GM18873 (cell line): ENCODE measurements around the gene THBS2.
"Not testable (repeated sequence)": the region's sequence is repeated elsewhere in the genome, so short reads cannot be mapped to it uniquely, and the experiment has no call there.

Experiments
- ATAC-seq: cut with Tn5 transposase; IDR thresholded peaks from one replicate; pipeline ENCODE4 v1.9.1; 2021; ENCODE audit warnings: mild to moderate bottlenecking, moderate library complexity, moderate number of reproducible peaks; ENCODE audit not compliant: unreplicated experiment, low FRiP score

THBS2 gene

DNA sequence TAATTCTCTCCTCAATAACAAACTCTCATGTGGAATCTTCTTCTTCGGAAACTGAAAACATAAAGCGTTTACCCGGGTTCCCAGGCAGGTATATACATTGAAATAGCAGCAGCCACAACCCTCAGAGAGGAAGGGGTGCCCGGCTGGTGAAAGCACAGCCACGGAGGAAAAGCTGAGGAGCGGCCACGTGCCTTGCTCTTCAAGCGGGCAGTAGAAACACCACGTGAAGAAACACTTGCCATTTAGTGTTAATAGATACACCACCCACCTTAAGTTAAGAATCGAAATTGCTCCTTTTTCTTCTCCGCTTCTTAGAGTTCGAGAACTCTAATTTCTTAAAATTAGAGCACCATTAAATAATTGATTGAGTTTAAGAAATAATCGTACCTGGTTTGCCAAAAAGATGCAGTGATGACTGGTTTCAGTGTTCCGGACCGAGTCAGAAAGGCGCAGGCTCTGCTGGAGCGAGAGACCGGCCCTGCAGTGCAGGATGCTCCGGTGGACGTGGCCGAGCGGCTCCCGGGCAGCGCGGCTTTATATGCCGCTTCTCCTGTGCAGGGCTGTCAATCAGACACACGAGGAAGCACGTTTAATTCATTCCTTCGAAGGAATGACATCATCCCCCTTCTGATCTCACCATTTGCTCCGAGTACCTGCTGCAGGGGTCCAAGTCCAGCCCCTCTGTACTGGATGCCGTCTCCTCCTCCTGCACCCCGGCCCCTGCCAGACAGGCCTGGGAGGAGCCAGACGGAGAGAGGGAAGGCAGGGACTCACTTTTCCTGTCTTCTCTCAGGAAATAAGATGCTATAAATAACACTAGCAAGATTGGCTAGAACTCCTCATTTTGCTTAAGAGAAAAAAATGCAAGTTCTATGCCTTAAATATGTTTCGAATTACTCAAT lies at the start of gene THBS2:
Gene THBS2, minus strand, starts transcription at position 510 of the 902 bp plus-strand sequence. CDS start 3,062 bp downstream, outside the sequence.
- no peak for ATAC-seq

DNA sequence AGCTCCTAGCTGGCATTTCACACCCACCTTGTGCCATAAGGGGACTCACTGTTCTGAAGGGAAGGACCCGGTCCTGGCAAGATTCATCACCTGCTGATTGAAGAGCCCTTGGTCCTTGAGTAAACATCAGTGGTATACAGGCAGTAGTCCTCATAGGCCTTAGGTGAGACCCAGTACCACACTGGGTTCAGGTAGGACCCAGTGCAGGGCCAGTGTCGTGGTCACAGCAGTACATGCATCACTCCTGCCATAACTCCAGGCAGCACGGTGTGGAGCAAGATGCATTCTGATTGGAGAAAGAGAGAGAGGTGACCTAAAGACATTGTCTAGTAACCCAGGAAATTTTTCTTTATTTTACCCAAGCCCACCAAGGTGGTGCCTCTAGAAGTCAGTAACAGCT lies 49.1 kb upstream of the THBS2 start:
- ATAC-seq, result no peak

DNA sequence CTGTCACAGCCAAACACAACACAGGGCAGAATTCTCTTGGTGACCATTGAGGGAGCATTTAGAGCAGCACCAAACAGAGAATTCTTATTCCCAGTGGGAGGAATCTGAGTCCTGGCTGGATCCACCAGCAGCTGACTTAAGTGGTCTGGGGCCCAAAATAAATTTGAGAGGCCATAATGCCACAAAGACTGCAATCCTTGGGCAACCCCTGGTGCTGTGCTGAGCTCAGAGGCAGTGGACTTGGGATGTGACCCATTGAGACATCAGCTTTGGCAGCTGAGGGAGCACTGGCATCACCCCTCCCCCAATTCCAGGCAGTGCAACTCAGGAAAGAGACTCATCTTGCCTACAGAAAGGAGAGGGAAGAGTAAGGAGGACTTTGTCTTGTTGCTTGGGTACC lies 48.6 kb upstream of the THBS2 start:
- ATAC-seq, result no peak

DNA sequence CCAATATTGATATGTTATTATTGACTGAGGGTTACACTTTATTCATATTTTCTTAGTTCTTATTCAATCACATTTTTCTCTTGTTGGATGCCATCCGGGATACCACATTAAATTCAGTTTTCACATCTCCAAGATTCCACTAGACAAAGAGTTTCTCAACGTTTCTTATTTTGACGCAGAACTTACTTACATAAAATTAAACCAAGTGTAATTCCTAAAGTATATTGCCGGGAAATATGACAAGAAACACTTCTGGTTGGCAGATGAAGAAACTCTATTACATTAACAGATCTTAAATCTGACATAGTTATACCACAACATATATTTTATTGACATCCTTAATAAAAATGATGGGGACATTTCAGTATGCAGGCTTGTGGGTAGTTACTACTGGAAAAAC lies 47.3 kb upstream of the THBS2 start:
- ATAC-seq, result no peak

DNA sequence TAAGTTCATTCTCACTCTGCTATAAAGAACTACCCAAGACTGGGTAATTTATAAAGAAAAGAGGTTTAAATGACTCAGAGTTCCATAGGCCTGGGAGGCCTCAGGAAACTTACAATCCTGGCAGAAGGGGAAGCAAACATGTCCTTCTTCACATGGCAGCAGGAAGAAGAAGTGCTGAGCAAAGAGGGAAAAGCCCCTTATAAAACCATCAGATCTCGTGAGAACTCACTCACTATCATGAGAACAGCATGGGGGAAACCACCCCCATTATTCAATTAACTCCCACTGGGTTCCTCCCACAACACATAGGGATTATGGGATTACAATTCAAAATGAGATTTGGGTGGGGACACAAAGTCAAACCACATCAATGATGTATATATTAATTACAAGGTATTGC lies 45.0 kb upstream of the THBS2 start:
- not testable (repeated sequence) for ATAC-seq

DNA sequence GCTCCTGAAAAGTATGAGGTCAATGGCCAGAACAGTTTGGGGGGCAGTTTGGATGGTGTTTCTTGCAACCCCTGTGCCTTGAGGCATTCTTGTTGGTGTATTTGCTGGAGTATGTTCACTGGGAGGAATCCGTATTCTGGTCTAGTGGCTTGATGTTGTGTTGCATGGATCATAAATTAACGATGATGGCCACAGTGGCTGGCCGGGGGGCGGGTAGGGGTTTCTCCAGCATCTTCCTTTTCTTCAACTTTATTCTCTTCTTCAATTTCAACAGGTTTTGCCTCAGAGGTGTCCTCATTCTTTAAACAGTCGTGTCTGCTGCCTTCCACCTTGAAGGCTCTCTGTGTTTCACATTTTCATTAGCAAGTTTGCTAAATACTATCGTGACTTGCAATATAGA lies 43.0 kb upstream of the THBS2 start:
- ATAC-seq, result no peak

DNA sequence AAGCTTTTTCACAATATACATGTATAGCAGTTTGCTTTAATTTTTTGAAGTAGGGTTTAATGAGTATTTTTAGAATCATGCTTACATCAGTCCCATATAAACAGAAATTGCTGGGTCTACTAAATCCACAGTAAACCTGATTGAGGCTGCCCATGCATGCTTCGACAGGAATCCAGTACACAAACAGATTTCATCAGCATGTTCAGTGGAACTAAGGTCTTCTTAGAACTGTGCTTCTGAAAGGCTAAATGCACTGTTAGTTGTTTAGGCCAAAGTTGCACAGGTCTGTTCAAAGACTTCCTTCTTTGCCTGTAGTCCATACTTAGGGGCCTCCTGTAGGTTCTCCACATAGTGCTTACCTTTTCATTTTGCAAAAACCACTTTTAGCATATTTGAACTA lies 42.5 kb upstream of the THBS2 start:
- ATAC-seq, result no peak

DNA sequence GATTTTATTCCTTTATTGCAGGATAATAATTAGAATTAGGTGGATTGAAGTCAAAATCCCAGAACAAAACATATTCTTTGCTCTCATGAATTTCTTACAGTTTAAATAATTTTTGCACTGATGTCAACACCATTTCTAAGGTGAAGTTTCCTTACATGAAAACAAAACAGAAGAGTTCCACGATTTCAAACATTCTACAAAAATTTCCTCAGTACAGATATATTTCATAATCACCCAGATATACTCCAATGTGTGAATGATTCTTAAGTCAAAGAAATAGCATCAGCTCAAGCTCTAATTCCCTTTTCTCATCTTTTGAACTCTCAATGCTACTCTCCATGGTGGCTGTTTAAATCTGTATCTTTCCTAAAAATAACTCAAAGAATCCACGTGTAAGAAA lies 39.5 kb upstream of the THBS2 start:
- no peak for ATAC-seq

DNA sequence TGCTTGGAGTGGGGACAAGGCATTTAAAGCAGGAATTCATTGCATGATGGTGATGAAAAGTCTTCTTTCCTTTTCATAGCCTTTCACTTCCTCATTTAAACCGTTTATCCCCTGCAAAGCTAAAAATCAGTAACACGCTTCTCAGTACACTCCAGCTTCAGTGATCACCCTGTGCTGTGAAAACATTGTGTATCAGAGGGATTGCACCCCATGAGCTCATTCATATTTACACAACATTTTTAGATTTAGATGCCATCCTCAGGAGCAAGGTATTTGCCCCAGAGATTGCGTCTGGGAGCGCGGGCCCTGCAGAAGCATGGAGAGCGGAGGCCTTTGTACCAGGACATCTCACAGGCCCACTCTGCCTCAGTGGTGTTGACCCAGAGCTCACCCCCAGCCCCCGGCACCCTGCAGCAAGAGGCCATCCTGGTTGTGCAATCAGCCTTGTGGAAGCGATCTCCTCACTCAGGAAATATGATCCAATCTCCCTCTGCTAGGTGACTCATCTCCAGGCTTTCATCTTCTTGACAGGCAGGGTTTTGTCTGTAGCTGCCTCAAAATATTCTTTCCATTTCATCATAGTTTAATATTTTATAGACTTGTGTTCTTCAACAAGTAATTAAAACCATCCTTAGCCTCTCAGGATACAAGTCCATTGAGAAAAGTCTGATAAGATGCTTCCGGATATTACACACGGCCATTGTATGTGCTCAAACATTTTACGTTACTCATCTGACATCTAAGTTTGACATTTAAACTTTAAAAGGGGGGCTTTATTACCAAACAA lies 38.9 kb upstream of the THBS2 start:
- ATAC-seq, result no peak

DNA sequence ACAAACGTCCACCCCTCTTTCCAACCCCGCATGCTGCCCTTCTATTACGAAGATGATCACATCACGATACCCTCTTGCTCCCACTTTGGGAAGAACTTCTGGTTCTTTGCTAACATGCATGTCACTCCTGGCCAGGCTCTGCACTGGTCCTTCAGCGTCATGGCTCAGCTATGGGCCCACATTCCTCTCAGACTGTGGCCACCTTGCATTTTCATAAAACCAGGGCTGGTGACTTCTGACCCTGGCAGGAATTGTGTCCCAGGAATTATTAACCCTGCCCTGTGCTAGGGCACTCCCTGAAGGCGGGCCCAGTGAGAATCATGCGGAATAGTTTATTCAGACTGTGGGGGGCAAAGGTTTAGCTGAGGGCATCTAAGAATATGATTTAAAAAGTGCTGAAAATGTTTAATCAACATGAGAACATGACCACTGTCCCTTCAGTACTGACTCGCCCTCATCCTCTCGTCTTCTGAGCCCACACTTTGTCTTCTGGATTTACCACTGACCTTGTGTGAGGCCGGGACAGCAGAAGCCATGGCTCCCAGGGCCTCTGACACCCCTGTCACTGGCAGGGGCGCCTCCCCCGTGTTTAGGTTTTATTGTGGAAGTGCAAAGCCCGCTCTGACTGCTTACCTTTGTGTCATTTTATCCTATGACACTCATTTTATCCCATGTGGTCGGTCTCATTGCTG lies 38.1 kb upstream of the THBS2 start:
- no peak for ATAC-seq

DNA sequence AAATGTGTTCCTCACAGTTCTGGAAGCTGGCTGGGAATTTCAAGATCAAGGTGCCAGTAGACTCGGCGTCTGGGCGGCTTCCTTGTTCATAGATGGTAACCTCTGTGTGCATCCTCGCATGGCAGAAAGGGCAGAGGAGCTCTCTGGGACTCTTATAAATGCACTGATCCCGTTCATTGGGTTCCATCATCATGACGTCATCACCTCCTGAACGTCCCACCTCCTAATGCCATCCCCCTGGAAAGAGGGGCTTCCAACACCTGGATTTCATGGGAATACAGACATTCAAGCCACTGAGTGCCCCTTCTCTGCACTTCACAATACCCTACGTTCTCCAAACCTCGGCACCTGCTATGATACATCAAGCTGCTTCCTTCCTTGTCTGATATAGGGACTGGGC lies 37.5 kb upstream of the THBS2 start:
- ATAC-seq, result no peak

DNA sequence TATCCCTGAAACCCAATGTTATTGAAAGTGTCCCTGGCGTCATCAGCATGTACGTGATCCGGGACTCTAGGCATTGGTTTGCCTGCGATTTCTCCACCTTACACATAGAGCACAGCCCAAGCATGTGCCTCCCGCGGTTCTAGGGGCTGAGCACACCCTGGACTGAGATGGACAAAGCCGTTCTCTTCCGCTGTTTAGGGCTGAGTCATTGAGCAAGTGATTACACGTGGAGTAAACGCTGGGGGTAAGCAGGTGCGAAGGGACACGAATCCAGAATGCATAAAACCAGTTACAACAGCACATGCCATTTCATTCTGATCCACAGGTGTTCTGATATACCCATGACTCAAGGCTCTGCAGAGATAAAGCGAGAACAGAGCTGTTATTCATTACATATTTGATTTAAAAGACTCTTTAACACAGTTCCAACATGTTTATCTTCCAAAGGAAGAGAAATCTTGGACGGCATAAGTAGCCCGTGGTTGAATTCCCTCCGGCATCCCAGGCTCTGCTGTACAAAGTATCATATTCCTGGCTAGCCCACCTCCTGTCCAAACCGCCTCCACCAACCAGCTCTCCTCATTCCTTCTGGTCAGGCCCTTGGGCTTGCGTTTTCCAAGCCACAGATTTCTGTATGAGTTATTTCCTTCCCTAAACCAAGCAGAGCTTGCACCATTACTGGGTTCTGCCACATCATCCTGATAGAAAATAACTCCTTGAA lies 36.1 kb upstream of the THBS2 start:
- no peak for ATAC-seq

DNA sequence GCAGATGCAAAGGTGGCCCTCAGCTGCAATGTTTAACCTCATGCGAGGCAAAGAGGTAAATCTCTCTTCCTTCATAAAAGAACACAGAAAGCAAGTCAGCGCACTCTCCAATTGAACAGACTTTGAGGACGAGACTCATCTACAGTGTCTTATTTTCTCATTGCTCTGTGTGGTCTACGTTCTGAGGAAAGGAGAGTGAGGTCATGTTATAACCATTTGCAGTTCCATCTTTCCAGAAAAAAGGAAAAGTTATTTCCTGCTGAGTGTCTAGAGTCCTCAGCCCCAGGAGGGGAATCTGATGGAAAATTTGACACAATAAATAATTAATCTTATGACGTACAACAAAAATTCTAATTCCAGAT lies 35.6 kb upstream of the THBS2 start:
- ATAC-seq, result no peak

DNA sequence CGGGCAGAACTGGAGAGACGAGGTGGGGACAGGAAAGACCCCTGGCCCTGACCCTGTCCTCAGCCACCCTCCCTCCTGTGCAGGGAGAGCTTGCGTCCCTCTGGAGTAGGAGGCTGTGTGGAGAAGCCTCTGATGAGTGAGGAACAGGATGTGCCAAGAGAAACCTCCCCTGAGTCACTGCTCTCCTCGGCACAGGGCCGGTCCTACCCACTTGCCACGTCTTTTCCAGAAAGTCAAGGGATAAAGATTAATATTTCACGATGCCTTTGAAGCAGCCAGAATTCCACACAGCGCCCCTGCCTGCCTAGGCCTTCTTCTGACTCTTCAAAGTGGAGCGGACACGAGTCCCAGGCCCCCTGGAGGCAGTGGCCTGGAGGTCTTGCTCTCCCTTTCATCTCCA lies 34.9 kb upstream of the THBS2 start:
- no peak for ATAC-seq

DNA sequence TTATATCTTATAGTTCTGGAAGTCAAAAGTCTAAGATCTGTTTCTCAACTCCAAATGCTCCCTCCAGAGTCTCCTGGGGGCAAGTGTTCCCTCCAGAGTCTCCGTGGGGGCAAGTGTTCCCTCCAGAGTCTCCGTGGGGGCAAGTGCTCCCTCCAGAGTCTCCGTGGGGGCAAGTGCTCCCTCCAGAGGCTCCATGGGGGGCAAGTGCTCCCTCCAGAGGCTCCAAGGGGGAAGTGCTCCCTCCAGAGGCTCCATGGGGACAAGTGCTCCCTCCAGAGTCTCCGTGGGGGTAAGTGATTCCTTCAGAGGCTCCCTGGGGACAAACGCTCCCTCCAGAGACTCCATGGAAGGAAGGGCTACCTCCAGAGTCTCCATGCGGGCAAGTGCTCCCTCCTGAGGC lies 34.0 kb upstream of the THBS2 start:
- ATAC-seq, result no peak

DNA sequence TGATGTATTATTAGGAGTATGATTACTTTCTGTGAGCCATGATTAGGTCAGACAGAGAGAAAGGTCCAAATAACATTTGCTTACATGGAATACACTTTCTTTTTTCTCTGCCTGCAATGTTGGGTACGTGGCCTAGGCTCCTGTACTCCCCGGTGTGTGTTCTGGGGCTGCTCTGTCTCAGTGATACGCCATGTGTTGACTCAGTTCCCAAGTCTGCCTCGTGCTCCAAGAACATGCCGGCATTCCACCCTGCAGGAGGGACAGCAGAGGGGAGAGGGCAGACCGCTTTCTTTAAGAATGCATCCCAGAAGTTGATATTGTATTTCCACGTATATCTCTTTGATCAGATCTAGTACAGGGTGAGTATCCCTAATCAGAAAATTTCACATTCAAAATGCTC lies 33.3 kb upstream of the THBS2 start:
- ATAC-seq, result no peak

DNA sequence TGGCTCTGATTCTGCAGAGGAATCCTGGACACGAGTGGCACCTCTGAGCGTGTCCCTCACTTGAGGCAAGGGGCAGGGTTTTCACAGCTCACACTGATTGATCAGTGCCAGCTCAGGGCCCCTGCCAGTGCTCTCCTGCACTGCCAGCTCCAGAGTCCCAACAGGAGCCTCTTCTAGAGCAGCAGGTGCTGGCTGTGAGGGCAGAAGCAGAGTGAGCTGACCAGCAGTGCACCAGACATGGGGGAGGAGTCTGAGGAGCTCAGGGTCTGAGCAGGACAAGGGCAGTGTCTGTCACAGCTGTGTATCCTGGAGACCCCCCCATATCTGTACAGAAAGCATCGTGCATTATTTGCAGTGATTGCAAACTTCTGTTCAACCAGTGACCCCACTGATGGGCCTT lies 31.5 kb upstream of the THBS2 start:
- no peak for ATAC-seq

DNA sequence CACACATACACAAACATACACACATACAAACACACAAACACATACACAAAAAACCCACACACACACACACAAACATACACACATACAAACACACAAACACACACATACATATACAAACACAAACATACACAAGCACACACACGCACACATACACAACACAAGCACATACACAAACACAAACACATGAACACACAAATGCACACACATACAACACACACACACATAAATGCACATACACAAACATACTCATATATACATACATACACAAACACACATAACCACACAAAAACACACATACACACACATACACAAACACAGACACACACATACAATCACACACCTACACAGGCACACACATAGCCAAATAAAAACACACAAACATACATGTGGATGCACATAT lies 30.3 kb upstream of the THBS2 start:
- ATAC-seq, result no peak

DNA sequence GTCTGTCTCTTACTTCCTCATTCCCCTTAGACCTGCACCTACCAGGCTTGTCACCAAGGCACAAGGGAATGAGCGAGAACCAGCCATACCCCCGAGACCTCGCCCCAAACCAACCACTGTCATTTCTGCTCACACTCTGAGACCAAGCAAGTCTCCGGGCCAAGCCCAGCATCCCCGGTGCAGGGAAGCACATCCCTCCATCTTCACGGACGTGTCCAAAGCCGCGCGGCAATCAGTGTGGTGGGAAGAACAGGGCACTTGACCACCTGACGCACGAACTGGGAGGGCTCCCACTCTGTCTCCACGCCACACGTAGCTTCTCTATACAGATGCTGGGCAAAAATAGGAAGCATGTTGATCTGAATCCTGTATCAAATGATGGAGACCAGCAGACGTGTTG lies 28.4 kb upstream of the THBS2 start:
- ATAC-seq, result no peak

DNA sequence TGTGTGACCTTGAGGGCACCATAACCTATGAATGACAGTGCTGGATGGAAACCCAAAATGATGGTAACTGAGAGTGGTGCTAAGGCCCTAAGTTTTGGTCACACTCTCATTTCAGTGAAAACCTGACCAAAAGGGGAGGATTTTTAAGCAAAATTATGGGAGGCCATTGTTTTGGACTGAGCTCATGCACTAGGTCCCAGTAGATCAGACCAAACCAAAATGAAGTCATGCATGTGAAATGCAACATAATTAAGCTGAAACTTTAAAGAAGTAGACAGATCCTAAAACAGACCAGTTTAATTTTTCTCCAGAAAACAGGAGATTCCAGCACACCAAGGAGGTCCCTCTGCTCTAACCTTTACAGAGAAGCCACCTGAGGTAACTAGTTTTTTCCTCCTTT lies 24.0 kb upstream of the THBS2 start:
- no peak for ATAC-seq

DNA sequence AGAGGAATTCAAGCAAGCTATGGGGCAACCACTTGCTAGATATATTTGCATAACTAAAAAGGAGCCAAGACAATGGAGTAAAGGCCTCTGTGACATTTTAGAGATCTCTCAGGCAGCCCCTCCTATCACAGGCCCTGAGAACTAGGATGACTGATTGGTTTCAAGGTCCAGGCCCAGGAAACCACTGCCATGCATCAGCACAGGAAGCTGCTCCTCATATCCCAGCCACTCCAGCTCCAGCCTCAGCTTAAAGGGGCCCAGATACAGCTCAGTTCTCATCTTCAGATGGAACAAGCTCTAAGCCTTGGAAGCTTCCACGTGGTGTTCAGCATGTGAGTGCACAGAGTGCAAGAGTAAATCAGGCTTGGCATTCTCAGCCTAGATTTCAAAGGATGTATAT lies 21.1 kb upstream of the THBS2 start:
- ATAC-seq, result no peak
